ENCODE results near the gene COLEC12. TPM values are rescaled to one million over a fixed set of nuclear protein-coding genes. Genes with fewer than 3 reads are reported as not detected.

COLEC12 gene
- total and polyA plus RNA-seq, 3 experiments from 2014 or later, result 0.04 TPM; not detected in 2

- Histone ChIP-seq H3K36me3 (ENCODE audit: insufficient read depth, low read length) (no peaks in the 10 kb centered on the region), H3K9me3 (ENCODE audit: low read length) (no peaks in the 10 kb centered on the region), H3K4me1 (ENCODE audit: insufficient read depth, low read length) (no peaks in the 10 kb centered on the region), H3K27me3 (ENCODE audit: insufficient read depth, low read length, poor library complexity, severe bottlenecking) (no peaks in the 10 kb centered on the region), H3K27ac (ENCODE audit: low read depth, low read length) (no peak overlapping the region), H3K4me3 (ENCODE audit: low read length) (no peak overlapping the region)
- no peaks in the 10 kb centered on the region for H3K9me3 Mint-ChIP-seq
- POLR2A ChIA-PET, result no interaction called here
- peaks cover 2 to 27% of the 10 kb centered on the region in 2 donors for H3K27me3 Mint-ChIP-seq
- DNase-seq, result no peak
- H3K36me3 Mint-ChIP-seq, result no peaks in the 10 kb centered on the region
- H3K27ac Mint-ChIP-seq, result no peak overlapping the region
- CTCF ChIA-PET, result no interaction called here
- no peaks in the 10 kb centered on the region for H3K4me1 Mint-ChIP-seq
- H3K4me3 Mint-ChIP-seq, result no peak overlapping the region
Observed at GRCh38 chr18:364256-364826, 136.2 kb downstream of the COLEC12 start.

GRCh38 chr18:363301-364085 lies 137.0 kb downstream of the COLEC12 start:
- no peaks in the 10 kb centered on the region for H3K36me3 ChIP-seq (ENCODE audit: insufficient read depth, low read length)
- H3K4me3 Mint-ChIP-seq, result no peak overlapping the region
- no peak overlapping the region for H3K27ac ChIP-seq (ENCODE audit: low read depth, low read length)
- ChIA-PET POLR2A (no interaction called here), CTCF (no interaction called here)
- no peaks in the 10 kb centered on the region for H3K27me3 ChIP-seq (ENCODE audit: insufficient read depth, low read length, poor library complexity, severe bottlenecking)
- DNase-seq, result no peak
- no peak overlapping the region for H3K4me3 ChIP-seq (ENCODE audit: low read length)
- no peaks in the 10 kb centered on the region for H3K9me3 ChIP-seq (ENCODE audit: low read length)
- no peaks in the 10 kb centered on the region for H3K4me1 ChIP-seq (ENCODE audit: insufficient read depth, low read length)
- H3K9me3 Mint-ChIP-seq, result no peaks in the 10 kb centered on the region
- H3K36me3 Mint-ChIP-seq, result no peaks in the 10 kb centered on the region
- H3K27me3 Mint-ChIP-seq, result peaks cover 2 to 25% of the 10 kb centered on the region in 2 donors
- no peaks in the 10 kb centered on the region for H3K4me1 Mint-ChIP-seq
- no peak overlapping the region for H3K27ac Mint-ChIP-seq

GRCh38 chr18:362311-363290 lies 137.9 kb downstream of the COLEC12 start:
- Histone ChIP-seq H3K9me3 (ENCODE audit: low read length) (no peaks in the 10 kb centered on the region), H3K36me3 (ENCODE audit: insufficient read depth, low read length) (no peaks in the 10 kb centered on the region), H3K4me3 (ENCODE audit: low read length) (no peak overlapping the region), H3K27me3 (ENCODE audit: insufficient read depth, low read length, poor library complexity, severe bottlenecking) (no peaks in the 10 kb centered on the region), H3K4me1 (ENCODE audit: insufficient read depth, low read length) (no peaks in the 10 kb centered on the region), H3K27ac (ENCODE audit: low read depth, low read length) (no peak overlapping the region)
- Mint-ChIP-seq H3K36me3 (no peaks in the 10 kb centered on the region), H3K4me3 (no peak overlapping the region), H3K9me3 (no peaks in the 10 kb centered on the region), H3K27me3 (peaks cover 2 to 25% of the 10 kb centered on the region in 2 donors), H3K4me1 (no peaks in the 10 kb centered on the region), H3K27ac (peak overlapping the region in 1 of 8 donors; percentile 84)
- DNase-seq, result no peak
- ChIA-PET CTCF (no interaction called here), POLR2A (no interaction called here)

GRCh38 chr18:361941-362310 lies 138.6 kb downstream of the COLEC12 start:
- no peak overlapping the region for H3K4me3 Mint-ChIP-seq
- POLR2A ChIA-PET, result no interaction called here
- H3K36me3 Mint-ChIP-seq, result no peaks in the 10 kb centered on the region
- no peaks in the 10 kb centered on the region for H3K9me3 Mint-ChIP-seq
- Histone ChIP-seq H3K4me3 (ENCODE audit: low read length) (no peak overlapping the region), H3K4me1 (ENCODE audit: insufficient read depth, low read length) (no peaks in the 10 kb centered on the region), H3K27me3 (ENCODE audit: insufficient read depth, low read length, poor library complexity, severe bottlenecking) (no peaks in the 10 kb centered on the region), H3K9me3 (ENCODE audit: low read length) (no peaks in the 10 kb centered on the region), H3K36me3 (ENCODE audit: insufficient read depth, low read length) (no peaks in the 10 kb centered on the region), H3K27ac (ENCODE audit: low read depth, low read length) (no peak overlapping the region)
- peaks cover 2 to 26% of the 10 kb centered on the region in 2 donors for H3K27me3 Mint-ChIP-seq
- no peak for DNase-seq
- CTCF ChIA-PET, result no interaction called here
- no peaks in the 10 kb centered on the region for H3K4me1 Mint-ChIP-seq
- no peak overlapping the region for H3K27ac Mint-ChIP-seq

- CTCF ChIA-PET, result no interaction called here
- Histone ChIP-seq H3K9me3 (ENCODE audit: low read length) (no peaks in the 10 kb centered on the region), H3K4me1 (ENCODE audit: insufficient read depth, low read length) (no peaks in the 10 kb centered on the region), H3K27me3 (ENCODE audit: insufficient read depth, low read length, poor library complexity, severe bottlenecking) (no peaks in the 10 kb centered on the region), H3K4me3 (ENCODE audit: low read length) (no peak overlapping the region), H3K36me3 (ENCODE audit: insufficient read depth, low read length) (no peaks in the 10 kb centered on the region), H3K27ac (ENCODE audit: low read depth, low read length) (no peak overlapping the region)
- no peak for DNase-seq
- Mint-ChIP-seq H3K36me3 (no peaks in the 10 kb centered on the region), H3K27me3 (peaks cover 2 to 31% of the 10 kb centered on the region in 2 donors), H3K9me3 (no peaks in the 10 kb centered on the region), H3K4me3 (no peak overlapping the region), H3K27ac (peak overlapping the region in 1 of 8 donors; percentile 0), H3K4me1 (no peaks in the 10 kb centered on the region)
- POLR2A ChIA-PET, result no interaction called here
Observed at GRCh38 chr18:361100-361732, 139.3 kb downstream of the COLEC12 start.

GRCh38 chr18:360676-361075 lies 139.8 kb downstream of the COLEC12 start:
- POLR2A ChIA-PET, result no interaction called here
- H3K9me3 Mint-ChIP-seq, result no peaks in the 10 kb centered on the region
- no peaks in the 10 kb centered on the region for H3K36me3 Mint-ChIP-seq
- CTCF ChIA-PET, result no interaction called here
- H3K4me3 Mint-ChIP-seq, result no peak overlapping the region
- H3K4me1 ChIP-seq (ENCODE audit: insufficient read depth, low read length), result no peaks in the 10 kb centered on the region
- no peaks in the 10 kb centered on the region for H3K9me3 ChIP-seq (ENCODE audit: low read length)
- no peak overlapping the region for H3K27ac Mint-ChIP-seq
- no peaks in the 10 kb centered on the region for H3K4me1 Mint-ChIP-seq
- H3K27me3 ChIP-seq (ENCODE audit: insufficient read depth, low read length, poor library complexity, severe bottlenecking), result no peaks in the 10 kb centered on the region
- no peak overlapping the region for H3K27ac ChIP-seq (ENCODE audit: low read depth, low read length)
- no peaks in the 10 kb centered on the region for H3K36me3 ChIP-seq (ENCODE audit: insufficient read depth, low read length)
- DNase-seq, result no peak
- peaks cover 0 to 31% of the 10 kb centered on the region in 2 donors for H3K27me3 Mint-ChIP-seq
- no peak overlapping the region for H3K4me3 ChIP-seq (ENCODE audit: low read length)

- no peak overlapping the region for H3K4me3 ChIP-seq (ENCODE audit: low read length)
- no peaks in the 10 kb centered on the region for H3K9me3 Mint-ChIP-seq
- POLR2A ChIA-PET, result no interaction called here
- no peaks in the 10 kb centered on the region for H3K36me3 ChIP-seq (ENCODE audit: insufficient read depth, low read length)
- CTCF ChIA-PET, result no interaction called here
- H3K36me3 Mint-ChIP-seq, result no peaks in the 10 kb centered on the region
- H3K27me3 ChIP-seq (ENCODE audit: insufficient read depth, low read length, poor library complexity, severe bottlenecking), result no peaks in the 10 kb centered on the region
- no peaks in the 10 kb centered on the region for H3K4me1 ChIP-seq (ENCODE audit: insufficient read depth, low read length)
- no peak overlapping the region for H3K27ac Mint-ChIP-seq
- DNase-seq, result no peak
- no peaks in the 10 kb centered on the region for H3K4me1 Mint-ChIP-seq
- no peak overlapping the region for H3K27ac ChIP-seq (ENCODE audit: low read depth, low read length)
- no peak overlapping the region for H3K4me3 Mint-ChIP-seq
- peaks cover 2 to 38% of the 10 kb centered on the region in 2 donors for H3K27me3 Mint-ChIP-seq
- no peaks in the 10 kb centered on the region for H3K9me3 ChIP-seq (ENCODE audit: low read length)
Observed at GRCh38 chr18:356778-357177, 143.7 kb downstream of the COLEC12 start.

GRCh38 chr18:355678-356077 lies 144.8 kb downstream of the COLEC12 start:
- H3K27ac Mint-ChIP-seq, result no peak overlapping the region
- no peaks in the 10 kb centered on the region for H3K9me3 Mint-ChIP-seq
- no peaks in the 10 kb centered on the region for H3K4me1 Mint-ChIP-seq
- H3K36me3 Mint-ChIP-seq, result no peaks in the 10 kb centered on the region
- POLR2A ChIA-PET, result no interaction called here
- Histone ChIP-seq H3K27ac (ENCODE audit: low read depth, low read length) (no peak overlapping the region), H3K27me3 (ENCODE audit: insufficient read depth, low read length, poor library complexity, severe bottlenecking) (no peaks in the 10 kb centered on the region), H3K4me1 (ENCODE audit: insufficient read depth, low read length) (no peaks in the 10 kb centered on the region), H3K36me3 (ENCODE audit: insufficient read depth, low read length) (no peaks in the 10 kb centered on the region), H3K9me3 (ENCODE audit: low read length) (no peaks in the 10 kb centered on the region), H3K4me3 (ENCODE audit: low read length) (no peak overlapping the region)
- no peak overlapping the region for H3K4me3 Mint-ChIP-seq
- no peak for DNase-seq
- H3K27me3 Mint-ChIP-seq, result peaks cover 3 to 34% of the 10 kb centered on the region in 2 donors
- CTCF ChIA-PET, result no interaction called here

Measured in CD8-positive, alpha-beta memory T cell (primary cell).